OCI-LY1 (cell line): Measurements from ENCODE around the gene STRA6.

Source experiments
- EZH2 ChIP-seq: fragments of 200-600 bp; sonication (generic), shearing (Covaris generic); IDR thresholded peaks from 2 replicates; pipeline ENCODE4 v1.8.0; 2017; ENCODE audit warnings: borderline replicate concordance, mixed run types, mild to moderate bottlenecking, antibody characterized with exemption, low read length, moderate library complexity, mixed read lengths
- TF ChIP-seq, protein P1 (sequence below): fragments of 200-600 bp; sonication (generic), shearing (Covaris generic); IDR thresholded peaks from 2 replicates; pipeline ENCODE4 v1.5.1; 2017; ENCODE audit warnings: mild to moderate bottlenecking, antibody characterized with exemption, low read length, moderate library complexity, mixed read lengths

DNA sequence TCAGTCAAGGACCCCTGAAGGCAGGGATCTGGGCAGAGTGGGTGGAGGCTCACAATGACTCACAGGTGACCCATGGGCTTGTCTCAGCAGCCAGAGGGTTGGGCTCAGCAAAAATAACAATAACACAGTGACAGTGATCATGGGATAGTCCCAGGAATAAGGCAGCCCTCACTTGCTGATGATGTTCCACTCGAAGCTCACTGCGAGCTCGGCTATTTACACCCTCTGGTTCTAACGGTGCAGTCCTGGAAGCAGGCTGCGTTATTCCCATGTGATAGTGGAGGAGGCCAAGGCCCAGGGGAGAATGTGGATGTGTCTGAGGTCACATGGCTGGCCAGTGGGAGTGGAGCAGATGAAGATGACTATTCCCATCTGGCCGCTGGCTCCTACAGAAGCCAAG is 49.7 kb upstream of the STRA6 start:
- TF ChIP-seq, protein P1, sequence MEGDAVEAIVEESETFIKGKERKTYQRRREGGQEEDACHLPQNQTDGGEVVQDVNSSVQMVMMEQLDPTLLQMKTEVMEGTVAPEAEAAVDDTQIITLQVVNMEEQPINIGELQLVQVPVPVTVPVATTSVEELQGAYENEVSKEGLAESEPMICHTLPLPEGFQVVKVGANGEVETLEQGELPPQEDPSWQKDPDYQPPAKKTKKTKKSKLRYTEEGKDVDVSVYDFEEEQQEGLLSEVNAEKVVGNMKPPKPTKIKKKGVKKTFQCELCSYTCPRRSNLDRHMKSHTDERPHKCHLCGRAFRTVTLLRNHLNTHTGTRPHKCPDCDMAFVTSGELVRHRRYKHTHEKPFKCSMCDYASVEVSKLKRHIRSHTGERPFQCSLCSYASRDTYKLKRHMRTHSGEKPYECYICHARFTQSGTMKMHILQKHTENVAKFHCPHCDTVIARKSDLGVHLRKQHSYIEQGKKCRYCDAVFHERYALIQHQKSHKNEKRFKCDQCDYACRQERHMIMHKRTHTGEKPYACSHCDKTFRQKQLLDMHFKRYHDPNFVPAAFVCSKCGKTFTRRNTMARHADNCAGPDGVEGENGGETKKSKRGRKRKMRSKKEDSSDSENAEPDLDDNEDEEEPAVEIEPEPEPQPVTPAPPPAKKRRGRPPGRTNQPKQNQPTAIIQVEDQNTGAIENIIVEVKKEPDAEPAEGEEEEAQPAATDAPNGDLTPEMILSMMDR = no peak
- TF ChIP-seq EZH2 = no peak
